Cerebellar nuclear complex (tissue), 1 donor: ENCODE results near the gene DOP1B.
"Not testable (repeated sequence)": the region's sequence is repeated elsewhere in the genome, so short reads cannot be mapped to it uniquely, and the experiment has no call there.

Source experiments
- DNase-seq, 2 experiments: peaks; one replicate each; lab custom pipeline; 2025; lab: John Stamatoyannopoulos, UW

Gene DOP1B

DNA sequence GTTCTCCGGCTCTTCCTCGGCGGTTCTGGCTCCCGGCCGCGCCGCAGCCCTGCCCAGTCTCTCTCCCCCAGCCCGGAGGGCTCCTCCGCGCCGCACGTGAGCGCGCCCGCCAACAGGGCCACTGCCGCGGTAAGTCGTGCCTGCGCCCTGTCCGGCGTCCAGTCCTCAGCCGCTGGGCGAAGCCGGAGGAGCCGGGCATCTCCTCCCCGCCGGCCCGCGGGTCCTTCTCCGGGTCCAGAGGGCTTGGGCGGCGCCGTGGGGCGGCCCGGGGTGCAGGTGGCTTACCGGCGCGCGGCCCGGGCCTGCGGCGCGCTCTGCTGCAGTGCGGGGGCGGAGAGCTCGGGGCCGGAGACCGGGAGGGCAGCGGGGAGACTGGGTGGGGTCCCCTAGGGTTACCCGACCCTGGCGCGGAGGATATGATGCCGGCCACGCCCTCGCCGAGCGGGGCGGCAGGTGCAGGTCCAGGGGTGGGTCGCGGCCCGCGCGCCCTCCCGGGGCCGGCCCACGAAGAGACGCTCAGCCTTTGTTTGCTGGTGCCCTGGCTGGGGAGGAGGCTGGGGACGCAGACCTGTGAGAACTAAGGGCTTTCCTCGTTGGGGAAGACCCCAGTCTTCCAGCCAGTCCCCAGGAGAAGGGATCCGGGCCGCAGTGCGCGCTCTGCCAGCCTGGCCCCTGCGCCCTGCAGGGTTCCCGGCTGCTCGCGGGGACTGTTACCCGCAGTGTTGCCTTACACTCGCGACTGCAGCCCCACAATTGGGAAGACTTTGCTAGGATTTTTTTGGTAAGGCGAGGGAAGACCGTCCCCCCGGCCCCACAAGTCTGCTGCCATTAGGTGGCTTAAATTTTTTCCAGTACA is at the start of gene DOP1B:
DOP1B (plus strand) TSS at position 10 of the 856 bp plus-strand sequence. CDS start 7,910 bp downstream, outside the sequence.
- no peak for DNase-seq

- DNase-seq, result no peak
Measured at GRCh38 chr21:36109868-36110267, 46.8 kb upstream of the DOP1B start.

DNA sequence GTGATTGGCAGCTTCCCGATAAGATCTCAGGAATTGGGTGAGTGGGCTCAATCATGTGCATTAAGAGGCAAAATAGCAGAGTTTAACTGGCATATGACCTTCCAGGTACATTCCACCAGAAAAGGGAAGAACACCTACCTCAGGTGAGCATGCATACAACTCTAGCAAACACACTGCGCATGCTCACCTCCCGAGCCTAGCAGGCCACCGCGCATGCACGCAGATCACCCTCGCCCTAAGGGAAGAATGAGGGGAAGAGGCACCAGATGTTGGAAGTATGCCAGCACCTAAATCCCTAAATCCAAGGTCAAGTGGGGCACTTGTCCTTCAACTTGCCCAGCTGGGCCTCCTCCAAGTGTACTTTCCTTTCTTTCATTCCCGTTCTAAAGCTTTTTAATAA is 45.4 kb upstream of the DOP1B start:
- DNase-seq, result no peak

GRCh38 chr21:36113647-36114428 is 42.8 kb upstream of the DOP1B start:
- no peak for DNase-seq

DNA sequence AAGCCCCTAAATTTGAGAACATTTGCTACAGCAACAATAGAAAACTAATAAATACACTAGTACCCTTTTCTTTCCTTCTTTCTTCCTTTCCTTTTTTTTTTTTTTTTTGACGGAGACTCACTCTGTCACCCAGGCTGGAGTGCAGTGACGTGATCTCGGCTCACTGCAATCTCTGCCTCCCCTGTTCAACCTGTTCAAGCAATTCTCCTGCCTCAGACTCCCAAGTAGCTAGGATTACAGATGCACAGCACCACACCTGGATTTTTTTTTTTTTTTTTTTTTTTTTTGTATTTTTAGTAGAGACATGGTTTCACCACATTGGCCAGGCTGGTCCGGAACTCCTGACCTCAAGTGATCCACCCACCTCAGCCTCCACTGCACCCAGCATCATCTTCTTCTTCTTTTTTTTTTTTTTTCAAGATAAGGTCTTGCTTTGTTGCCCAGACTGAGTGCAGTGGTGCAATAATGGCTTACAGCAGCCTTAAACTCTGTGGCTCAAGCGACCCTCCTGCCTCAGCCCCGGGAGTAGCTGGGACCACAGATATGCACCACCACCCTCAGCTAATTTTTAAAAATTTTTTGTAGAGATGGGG is 41.4 kb upstream of the DOP1B start:
- DNase-seq, result no peak

GRCh38 chr21:36117286-36117741 is 39.3 kb upstream of the DOP1B start:
- DNase-seq, result no peak

- no peak for DNase-seq
Measured at GRCh38 chr21:36120304-36120888, 36.2 kb upstream of the DOP1B start.

DNA sequence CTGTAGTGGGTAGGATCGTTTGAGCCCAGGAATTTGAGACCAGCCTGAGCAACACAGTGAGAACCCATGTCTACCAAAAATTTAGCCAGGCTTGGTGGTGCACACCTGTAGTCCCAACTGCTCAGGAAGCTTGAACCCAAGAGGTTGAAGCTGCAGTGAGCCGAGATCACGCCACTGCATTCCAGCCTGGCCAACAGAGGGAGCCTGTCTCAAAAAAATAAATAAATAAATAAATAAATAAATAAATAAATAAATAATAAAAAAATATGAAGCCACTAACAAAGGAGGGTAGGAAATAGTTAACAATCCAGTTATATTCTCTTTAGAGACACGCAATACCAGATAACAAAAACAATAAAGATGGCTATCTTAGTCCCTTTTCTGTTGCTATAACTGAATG is 33.6 kb upstream of the DOP1B start:
- DNase-seq, result no peak

GRCh38 chr21:36124395-36124794 is 32.2 kb upstream of the DOP1B start:
- DNase-seq, result no peak

GRCh38 chr21:36125512-36126207 is 31.0 kb upstream of the DOP1B start:
- DNase-seq, result peak in 1 of 2 experiments; percentile 14

DNA sequence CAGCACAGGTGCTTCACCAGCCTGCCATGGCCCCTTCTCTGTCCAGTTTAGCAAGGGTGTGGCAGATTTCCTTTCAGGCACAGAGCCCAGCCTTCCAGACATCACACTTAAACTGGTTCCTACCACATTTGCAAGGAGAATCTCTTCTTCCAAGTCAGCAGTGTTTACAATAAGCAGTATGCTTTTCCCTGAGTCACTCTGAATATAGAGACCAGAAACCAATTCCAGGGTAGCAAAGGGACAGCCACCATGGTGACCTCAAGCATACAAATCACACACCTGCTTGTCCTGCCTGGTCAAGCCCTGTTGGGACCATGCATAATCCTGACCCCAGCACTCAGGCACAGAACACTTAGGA is 30.4 kb upstream of the DOP1B start:
- DNase-seq, result no peak

GRCh38 chr21:36126621-36127110 is 30.0 kb upstream of the DOP1B start:
- DNase-seq, result no peak

- DNase-seq, result no peak
Measured at GRCh38 chr21:36127250-36127904, 29.2 kb upstream of the DOP1B start.

- no peak for DNase-seq
Measured at GRCh38 chr21:36127977-36128376, 28.6 kb upstream of the DOP1B start.

- no peak for DNase-seq
Measured at GRCh38 chr21:36129219-36129618, 27.4 kb upstream of the DOP1B start.

GRCh38 chr21:36130414-36130762 is 26.2 kb upstream of the DOP1B start:
- DNase-seq, result not testable (repeated sequence)

GRCh38 chr21:36130839-36131238 is 25.8 kb upstream of the DOP1B start:
- DNase-seq, result not testable (repeated sequence)

DNA sequence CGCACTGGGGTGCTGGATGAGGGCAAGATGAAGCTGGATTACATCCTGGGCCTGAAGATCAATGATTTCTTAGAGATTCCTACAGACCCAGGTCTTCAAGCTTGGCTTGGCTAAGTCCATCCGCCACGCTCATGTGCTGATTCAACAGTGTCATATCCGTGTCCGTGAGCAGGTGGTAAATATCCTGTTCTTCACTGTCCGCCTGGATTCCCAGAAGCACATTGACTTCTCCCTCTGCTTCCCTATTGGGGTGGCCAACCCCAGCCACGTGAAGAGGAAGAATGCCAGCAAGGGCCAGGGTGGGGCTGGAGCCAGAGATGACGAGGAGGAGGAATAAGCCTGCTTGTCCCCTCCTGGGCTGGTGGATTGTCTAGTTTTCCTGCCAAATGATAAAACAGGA is 23.9 kb upstream of the DOP1B start:
- DNase-seq, result no peak

GRCh38 chr21:36134803-36135390 is 21.7 kb upstream of the DOP1B start, which contains the start of gene CBR3:
Gene CBR3, plus strand, starts transcription at chr21:36135079. Its CDS starts 114 bp downstream, at chr21:36135193.
- no peak for DNase-seq

DNA sequence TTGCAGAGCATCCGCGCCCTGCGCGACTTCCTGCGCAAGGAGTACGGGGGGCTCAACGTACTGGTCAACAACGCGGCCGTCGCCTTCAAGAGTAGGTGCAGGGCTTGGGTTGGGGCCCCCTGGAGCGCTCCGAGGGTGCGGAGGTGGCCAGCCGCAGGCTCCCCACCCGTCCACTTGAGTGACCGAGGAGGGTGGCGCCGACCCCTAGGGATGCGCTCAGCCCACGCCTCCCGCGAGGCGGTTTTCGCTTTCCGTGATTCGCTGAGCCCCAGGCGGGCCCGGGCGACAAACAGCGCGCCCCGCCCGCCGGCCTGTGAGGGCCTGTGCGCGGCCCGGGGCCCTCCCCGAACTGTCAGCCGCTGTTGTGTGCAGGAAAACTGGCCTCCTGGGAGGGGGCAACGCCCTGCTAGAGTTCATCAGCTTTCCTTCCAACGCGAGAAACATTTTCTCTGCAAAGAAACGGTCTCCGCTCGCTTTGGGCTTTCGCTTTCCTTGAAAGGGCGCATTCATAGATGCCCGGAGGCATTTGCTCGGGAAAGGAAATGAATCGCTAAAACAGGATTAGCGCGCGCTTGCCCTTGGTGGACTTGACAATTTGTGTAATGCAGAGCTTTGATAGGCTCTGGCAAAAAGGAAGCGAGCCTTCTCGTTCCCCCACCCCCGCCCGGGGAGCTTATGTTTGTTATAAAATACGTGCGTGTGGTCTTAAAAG is 21.1 kb upstream of the DOP1B start:
- DNase-seq, result peak in 1 of 2 experiments; percentile 64
